ENCODE results near the gene CREB3L2. TPM values are rescaled to one million over a fixed set of nuclear protein-coding genes. Genes with fewer than 3 reads are reported as not detected.

Gene CREB3L2
- total and polyA plus RNA-seq, 2 donors (not counting 1 experiment from before 2014, with no cell fraction given): 13.8 to 25.1 TPM

DNA sequence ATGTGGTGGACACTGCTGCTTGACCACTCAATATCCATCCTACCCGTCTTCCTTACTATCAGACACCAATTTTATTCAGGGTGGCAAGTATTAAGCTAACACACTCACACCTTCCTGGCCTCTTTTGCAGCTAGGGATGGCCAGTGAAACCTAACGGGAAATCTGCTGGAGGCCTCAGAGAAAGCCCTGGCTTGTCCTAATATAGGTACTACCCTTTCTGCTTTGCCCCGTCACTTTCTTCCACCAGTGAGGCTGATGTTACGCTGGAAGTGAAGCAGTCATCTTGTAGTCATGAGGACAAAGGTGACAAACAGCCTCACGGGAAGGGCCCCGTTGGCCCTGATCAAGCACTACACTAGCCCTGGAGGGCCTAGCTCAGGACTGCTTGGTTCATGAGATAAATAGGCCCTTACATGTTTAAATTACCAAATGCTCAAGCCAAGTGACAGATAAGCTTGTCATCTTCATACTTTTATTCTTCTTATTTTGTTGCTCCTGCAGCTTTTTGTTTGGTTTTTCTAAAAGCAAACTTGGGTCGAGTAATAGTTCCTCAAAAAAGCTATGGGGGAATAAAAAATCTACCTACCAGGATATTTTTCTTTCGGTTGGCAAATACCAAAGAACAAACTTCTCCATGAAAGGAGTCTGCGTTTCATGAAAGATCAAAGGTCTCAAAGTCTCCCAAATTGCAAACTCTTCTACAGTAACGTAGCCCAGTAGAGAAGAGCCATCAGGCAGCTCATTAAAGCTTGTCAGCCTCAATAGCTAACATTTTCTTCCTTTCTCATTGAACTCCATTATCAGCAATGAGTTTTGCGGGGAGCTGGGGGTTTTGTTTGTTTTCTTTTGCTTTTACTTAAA is 17.5 kb downstream of the CREB3L2 start:
- ChIA-PET POLR2A (no interaction called here), CTCF (interaction anchor here (0.6 to 2.2 kb wide), 6 partner anchors 12 to 80 kb away, joined by 3 to 18 read pairs (median 4); partner anchors contain the start of gene CREB3L2)
- H3K27ac ChIP-seq (ENCODE audit: low read length in 2 of 2): peak overlapping the region; percentile 89 to 94
- H3K36me3 ChIP-seq (replicated peaks in 1 of 2; ENCODE audit: control extremely low read depth in 1 of 2, control insufficient read depth in 1 of 2, extremely low read depth in 1 of 2, insufficient read depth in 2 of 2, low read length in 1 of 2): peaks cover 0 to 2% of the 10 kb centered on the region in 2 experiments
- no peaks in the 10 kb centered on the region for H4K20me1 ChIP-seq (ENCODE audit: control insufficient read depth, insufficient read depth, low read length, poor library complexity, severe bottlenecking)
- TF ChIP-seq EZH2 (IDR thresholded peaks at IDR 0.05; ENCODE audit: borderline replicate concordance, insufficient read depth, low read depth, low read length, poor library complexity, severe bottlenecking): no peak
- TF ChIP-seq, protein P1, sequence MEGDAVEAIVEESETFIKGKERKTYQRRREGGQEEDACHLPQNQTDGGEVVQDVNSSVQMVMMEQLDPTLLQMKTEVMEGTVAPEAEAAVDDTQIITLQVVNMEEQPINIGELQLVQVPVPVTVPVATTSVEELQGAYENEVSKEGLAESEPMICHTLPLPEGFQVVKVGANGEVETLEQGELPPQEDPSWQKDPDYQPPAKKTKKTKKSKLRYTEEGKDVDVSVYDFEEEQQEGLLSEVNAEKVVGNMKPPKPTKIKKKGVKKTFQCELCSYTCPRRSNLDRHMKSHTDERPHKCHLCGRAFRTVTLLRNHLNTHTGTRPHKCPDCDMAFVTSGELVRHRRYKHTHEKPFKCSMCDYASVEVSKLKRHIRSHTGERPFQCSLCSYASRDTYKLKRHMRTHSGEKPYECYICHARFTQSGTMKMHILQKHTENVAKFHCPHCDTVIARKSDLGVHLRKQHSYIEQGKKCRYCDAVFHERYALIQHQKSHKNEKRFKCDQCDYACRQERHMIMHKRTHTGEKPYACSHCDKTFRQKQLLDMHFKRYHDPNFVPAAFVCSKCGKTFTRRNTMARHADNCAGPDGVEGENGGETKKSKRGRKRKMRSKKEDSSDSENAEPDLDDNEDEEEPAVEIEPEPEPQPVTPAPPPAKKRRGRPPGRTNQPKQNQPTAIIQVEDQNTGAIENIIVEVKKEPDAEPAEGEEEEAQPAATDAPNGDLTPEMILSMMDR (IDR thresholded peaks at IDR 0.05): no peak
- intact Hi-C loops (cut with micrococcal nuclease): loop anchor here (2.0 kb wide), 1 partner anchor 18 kb away; the partner anchor contains the start of gene CREB3L2
- DNase-seq (no peak), ATAC-seq (ENCODE audit: low read depth) (no peak)
- peak overlapping the region; percentile 59 for H3K4me2 ChIP-seq (replicated peaks; ENCODE audit: low read depth, low read length, poor library complexity, severe bottlenecking)
- H3K4me1 Mint-ChIP-seq: peaks cover 37% of the 10 kb centered on the region
- H3K27me3 ChIP-seq (replicated peaks in 1 of 4; ENCODE audit: control extremely low read depth in 1 of 4, control insufficient read depth in 3 of 4, insufficient read depth in 4 of 4, low read length in 3 of 4): no peaks in the 10 kb centered on the region
- H3K27ac Mint-ChIP-seq: no peak overlapping the region
- H3K4me1 ChIP-seq (ENCODE audit: control insufficient read depth in 2 of 2, insufficient read depth in 2 of 2, low read length in 2 of 2): peaks cover 79 to 91% of the 10 kb centered on the region in 2 donors
- H3K9me3 ChIP-seq (ENCODE audit: control extremely low read depth in 1 of 3, control insufficient read depth in 2 of 3, insufficient read depth in 1 of 3, low read length in 2 of 3): peaks cover 0 to 19% (median 9%) of the 10 kb centered on the region in 3 donors
- no peaks in the 10 kb centered on the region for H3K27me3 Mint-ChIP-seq
- WGBS (ENCODE audit: insufficient coverage): 85% methylated on average over 5 of the region's 11 CpGs
- H3K4me3 ChIP-seq (ENCODE audit: control extremely low read depth in 1 of 5, extremely low read depth in 1 of 5, insufficient read depth in 1 of 5, low read depth in 2 of 5, low read length in 4 of 5): no peak overlapping the region
- H3K9ac ChIP-seq (ENCODE audit: low read length): peak overlapping the region; percentile 17
- H3K9me3 Mint-ChIP-seq (ENCODE audit: insufficient read depth): peaks cover 6% of the 10 kb centered on the region
- no peak overlapping the region for H2AFZ ChIP-seq (ENCODE audit: insufficient read depth, low read depth, low read length, poor library complexity, severe bottlenecking)
- H3K4me3 Mint-ChIP-seq: no peak overlapping the region
- peaks cover 74% of the 10 kb centered on the region for H3K79me2 ChIP-seq (ENCODE audit: control insufficient read depth, insufficient read depth, low read length)

All from B cell (primary cell).